HCT116 (cell line): ENCODE results near the gene ANKHD1. TPM values are rescaled to one million over a fixed set of nuclear protein-coding genes. Genes with fewer than 3 reads are reported as not detected.

ENCODE experiments used
- ATAC-seq: fragments of 200-7000 bp; cut with Tn5 transposase; 2 replicates; pipeline ENCODE4 v1.9.1; 2020; ENCODE audit warnings: mild to moderate bottlenecking, moderate library complexity
- BruUV-seq: library from RNA; stranded (reverse); fragments of 400-500 nt; replicated peaks from 2 replicates; lab custom pipeline; 2021; lab: Mats Ljungman, UMichigan
- CTCF ChIA-PET: fragments of 300-600 bp; sonication (Branson Sonifier 250); formaldehyde crosslinking; loops from one replicate; lab custom pipeline; 2021; ENCODE audit warnings: antibody characterized with exemption; lab: Charles Lee
- POLR2A ChIA-PET: fragments of 300-600, 350-600 bp; sonication (Branson Sonifier 250); formaldehyde crosslinking; loops from one replicate; lab custom pipeline; 2021; ENCODE audit warnings: antibody characterized with exemption; lab: Charles Lee
- RAD21 ChIA-PET, 2 experiments: fragments of 300-600 bp; sonication (Branson Sonifier 250); formaldehyde crosslinking; loops; one replicate each; lab custom pipeline; 2023; ENCODE audit warnings: low total read pairs in 2 of 2; ENCODE audit not compliant: uncharacterized antibody in 2 of 2, unreplicated experiment in 2 of 2, low non-redundant PET in 1 of 2; lab: Charles Lee
- DNase-seq: peaks from one replicate; pipeline ENCODE4 v3.0.0-alpha.2; 2010; ENCODE audit warnings: low read depth, low spot score
- H2AFZ ChIP-seq: fragments of 200-600 bp; shearing (Covaris generic), sonication (generic); 2 replicates; pipeline ENCODE4 v1.6.1; 2017; ENCODE audit warnings: low read depth, mixed run types, mixed read lengths, antibody characterized with exemption, low read length; ENCODE audit not compliant: poor library complexity, severe bottlenecking
- H3K27ac ChIP-seq: 2 replicates; pipeline ENCODE4 v1.5.1; 2012; ENCODE audit warnings: low read depth, low read length
- H3K27me3 ChIP-seq: fragments of 200-600 bp; sonication (generic); 2 replicates; pipeline ENCODE4 v1.6.1; 2016; ENCODE audit warnings: mixed run types, low read length, mixed read lengths; ENCODE audit not compliant: insufficient read depth
- H3K36me3 ChIP-seq, 2 experiments: fragments of 200-500 bp in 1 of 2; fragments of 200-600 bp in 1 of 2; sonication (Bioruptor generic) in 1 of 2; sonication (generic) in 1 of 2; 2 replicates each; pipeline versions ENCODE4 v1.5.1 to v1.6.1; 2014 to 2016; ENCODE audit warnings: low read length in 2 of 2, inconsistent platforms in 1 of 2, mixed read lengths in 1 of 2, mixed run types in 1 of 2; ENCODE audit not compliant: insufficient read depth in 2 of 2, control insufficient read depth in 1 of 2
- H3K4me1 ChIP-seq, 2 experiments: fragments of 200-600 bp in 1 of 2; sonication (generic) in 1 of 2; 2 replicates each; pipeline versions ENCODE4 v1.5.1 to v1.6.1; 2012 to 2017; ENCODE audit warnings: low read length in 2 of 2, inconsistent platforms in 1 of 2, mild to moderate bottlenecking in 1 of 2, mixed read lengths in 1 of 2, mixed run types in 1 of 2, moderate library complexity in 1 of 2; ENCODE audit not compliant: insufficient read depth in 2 of 2, control insufficient read depth in 1 of 2
- H3K4me2 ChIP-seq: fragments of 200-600 bp; sonication (generic); 2 replicates; pipeline ENCODE4 v1.6.1; 2017; ENCODE audit warnings: mixed run types, low read length, mixed read lengths
- H3K4me3 ChIP-seq, 2 experiments: fragments of 200-600 bp in 1 of 2; sonication (generic) in 1 of 2; replicated peaks in 1 of 2; 2 replicates each; pipeline ENCODE4 v1.5.1; 2011 to 2016; ENCODE audit warnings: low read length in 2 of 2, control low read depth in 1 of 2, low read depth in 1 of 2, mild to moderate bottlenecking in 1 of 2, mixed read lengths in 1 of 2, mixed run types in 1 of 2
- H3K79me2 ChIP-seq: fragments of 200-600 bp; sonication (generic); 2 replicates; pipeline ENCODE4 v1.6.1; 2017; ENCODE audit warnings: mild to moderate bottlenecking, mixed run types, low read length, moderate library complexity, mixed read lengths; ENCODE audit not compliant: insufficient read depth
- H3K9ac ChIP-seq: fragments of 200-600 bp; sonication (generic); 2 replicates; pipeline ENCODE4 v1.6.1; 2016; ENCODE audit warnings: low read length, mixed read lengths
- H3K9me2 ChIP-seq: fragments of 200-600 bp; sonication (generic), shearing (Covaris generic); 2 replicates; pipeline ENCODE4 v1.6.1; 2017; ENCODE audit warnings: mixed run types, mild to moderate bottlenecking, moderate library complexity; ENCODE audit not compliant: insufficient read depth
- H3K9me3 ChIP-seq, 2 experiments: fragments of 200-500 bp in 1 of 2; fragments of 200-600 bp in 1 of 2; sonication (Bioruptor generic) in 1 of 2; sonication (generic) in 1 of 2; 2 replicates each; pipeline ENCODE4 v1.6.1; 2014 to 2017; ENCODE audit warnings: low read length in 2 of 2, mixed read lengths in 2 of 2, inconsistent platforms in 1 of 2, low read depth in 1 of 2, mild to moderate bottlenecking in 1 of 2, mixed run types in 1 of 2, moderate library complexity in 1 of 2; ENCODE audit not compliant: control insufficient read depth in 1 of 2, insufficient read depth in 1 of 2
- H4K20me1 ChIP-seq: fragments of 200-600 bp; sonication (generic), shearing (Covaris generic); 2 replicates; pipeline ENCODE4 v1.6.1; 2017; ENCODE audit warnings: mixed run types, mild to moderate bottlenecking, moderate library complexity; ENCODE audit not compliant: insufficient read depth
- CBX3 ChIP-seq: IDR thresholded peaks from 2 replicates; pipeline ENCODE4 v1.6.1; 2012; ENCODE audit warnings: low read depth
- CEBPB ChIP-seq: IDR thresholded peaks from 2 replicates; pipeline ENCODE4 v1.6.1; 2012; ENCODE audit warnings: low read depth
- ELF1 ChIP-seq: IDR thresholded peaks from 2 replicates; pipeline ENCODE4 v1.6.1; 2012; ENCODE audit warnings: low read depth, borderline replicate concordance
- EZH2 ChIP-seq: fragments of 200-600 bp; sonication (generic); IDR thresholded peaks from 2 replicates; pipeline ENCODE4 v1.6.1; 2017; ENCODE audit warnings: antibody characterized with exemption, mixed run types
- EZH2phosphoT487 ChIP-seq: fragments of 200-600 bp; IDR thresholded peaks from 2 replicates; pipeline ENCODE4 v1.6.1; 2018; ENCODE audit warnings: antibody characterized with exemption, borderline replicate concordance
- POLR2AphosphoS5 ChIP-seq: IDR thresholded peaks from 2 replicates; pipeline ENCODE4 v1.6.1; 2011; ENCODE audit warnings: mild to moderate bottlenecking, low read depth, low read length, moderate library complexity
- RAD21 ChIP-seq: IDR thresholded peaks from 2 replicates; pipeline ENCODE4 v1.6.1; 2012; ENCODE audit warnings: low read depth, mild to moderate bottlenecking
- SIN3A ChIP-seq: IDR thresholded peaks from 2 replicates; pipeline ENCODE4 v1.6.1; 2012; ENCODE audit warnings: low read depth
- SP1 ChIP-seq: IDR thresholded peaks from 2 replicates; pipeline ENCODE4 v1.6.1; 2012; ENCODE audit warnings: low read depth
- SRF ChIP-seq: IDR thresholded peaks from 2 replicates; pipeline ENCODE4 v1.6.1; 2012; ENCODE audit warnings: low read depth
- TCF7L2 ChIP-seq: IDR thresholded peaks from 2 replicates; pipeline ENCODE4 v1.7.0; 2011; ENCODE audit warnings: borderline replicate concordance, inconsistent platforms; ENCODE audit not compliant: insufficient read depth, insufficient read length; ENCODE audit errors: extremely low read depth
- YY1 ChIP-seq: IDR thresholded peaks from 2 replicates; pipeline ENCODE4 v1.6.1; 2011; ENCODE audit warnings: low read length, low read depth, moderate library complexity, mild to moderate bottlenecking; ENCODE audit not compliant: insufficient replicate concordance; ENCODE audit errors: extremely low read depth
- ZNF274 ChIP-seq: fragments of 200-500 bp; sonication (Bioruptor generic); IDR thresholded peaks from 2 replicates; pipeline ENCODE4 v1.6.1; 2014; ENCODE audit warnings: mild to moderate bottlenecking, low read depth, low read length, inconsistent platforms
- intact Hi-C: fragments of 100-400 bp; cut with micrococcal nuclease; formaldehyde crosslinking; loops from 2 replicates; pipeline ENCODE4 v1.10.0; 2022
- total RNA-seq: library from RNA; stranded (reverse); gene quantifications from one replicate; pipeline ENCODE4 v1.2.1, GENCODE V29; 2021; ENCODE audit not compliant: unreplicated experiment
- TF ChIP-seq, protein P1 (sequence below): IDR thresholded peaks from 2 replicates; pipeline ENCODE4 v1.6.1; 2012; ENCODE audit warnings: low read depth
- TF ChIP-seq, protein P2 (sequence below): IDR thresholded peaks from 2 replicates; pipeline ENCODE4 v1.6.1; 2012
- TF ChIP-seq, protein P3 (sequence below), 3 experiments: fragments of 200-600 bp in 1 of 3; sonication (generic) in 1 of 3; IDR thresholded peaks in 2 of 3; conservative IDR thresholded peaks in 1 of 3; 2 replicates each; pipeline ENCODE4 v1.5.1; 2012 to 2017; ENCODE audit warnings: low read depth in 2 of 3, low read length in 2 of 3, antibody characterized with exemption in 1 of 3, borderline replicate concordance in 1 of 3, control low read depth in 1 of 3, mild to moderate bottlenecking in 1 of 3, mixed read lengths in 1 of 3, mixed run types in 1 of 3, moderate library complexity in 1 of 3; ENCODE audit not compliant: insufficient read depth in 1 of 3
- TF ChIP-seq, protein P4 (sequence below): IDR thresholded peaks from 2 replicates; pipeline ENCODE4 v1.6.1; 2011; ENCODE audit warnings: mild to moderate bottlenecking, low read length, moderate library complexity; ENCODE audit not compliant: insufficient replicate concordance; ENCODE audit errors: extremely low read depth
- TF ChIP-seq, protein P5 (sequence below): IDR thresholded peaks from 2 replicates; pipeline ENCODE4 v1.6.1; 2012

Gene ANKHD1
- total RNA-seq, 1 experiment from 2014 or later, result 80.8 TPM

DNA sequence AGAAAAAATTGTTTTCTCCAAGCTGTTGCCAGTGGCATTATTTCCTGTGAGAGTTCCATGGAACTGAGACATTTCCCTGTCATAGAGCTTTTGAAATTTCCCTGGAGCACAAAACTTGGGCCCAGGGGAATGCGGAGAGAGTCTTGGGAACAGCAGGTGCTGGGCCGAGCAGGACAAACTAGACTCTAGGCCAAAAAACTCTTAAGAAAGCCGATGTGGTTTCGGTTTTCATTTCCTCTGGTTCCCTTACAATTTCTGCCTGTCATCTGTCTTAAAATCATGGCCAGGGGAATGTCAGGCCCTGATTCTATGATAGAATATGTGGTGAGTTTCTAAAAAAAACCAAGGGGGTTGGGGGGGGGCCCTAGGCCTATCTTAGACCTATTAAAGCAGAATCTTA, 167.6 kb downstream of the ANKHD1 start:
- CTCF ChIA-PET, result no interaction called here
- Histone ChIP-seq H3K27me3 (no peaks in the 10 kb centered on the region), H3K4me1 (peaks cover 7 to 8% of the 10 kb centered on the region in 2 experiments; a peak in 3 of 4 replicates), H3K4me2 (no peak overlapping the region), H3K27ac (no peak overlapping the region), H2AFZ (no peak overlapping the region), H3K79me2 (peaks cover 27% of the 10 kb centered on the region), H4K20me1 (no peaks in the 10 kb centered on the region), H3K9me2 (no peaks in the 10 kb centered on the region), H3K36me3 (peaks cover 0 to 15% of the 10 kb centered on the region in 2 experiments; a peak in 3 of 4 replicates)
- intact Hi-C loops, result no loop called here
- DNase-seq, result no peak
- no TSS peak for BruUV-seq
- POLR2A ChIA-PET, result no interaction called here
- RAD21 ChIA-PET, result no interaction called here
- ATAC-seq, result no peak
- TF ChIP-seq EZH2 (no peak), SIN3A (no peak), RAD21 (no peak), ZNF274 (no peak), SRF (no peak), CBX3 (no peak), TCF7L2 (no peak), POLR2AphosphoS5 (no peak), EZH2phosphoT487 (no peak), YY1 (no peak), SP1 (no peak), CEBPB (no peak), ELF1 (no peak)
- TF ChIP-seq, protein P1, sequence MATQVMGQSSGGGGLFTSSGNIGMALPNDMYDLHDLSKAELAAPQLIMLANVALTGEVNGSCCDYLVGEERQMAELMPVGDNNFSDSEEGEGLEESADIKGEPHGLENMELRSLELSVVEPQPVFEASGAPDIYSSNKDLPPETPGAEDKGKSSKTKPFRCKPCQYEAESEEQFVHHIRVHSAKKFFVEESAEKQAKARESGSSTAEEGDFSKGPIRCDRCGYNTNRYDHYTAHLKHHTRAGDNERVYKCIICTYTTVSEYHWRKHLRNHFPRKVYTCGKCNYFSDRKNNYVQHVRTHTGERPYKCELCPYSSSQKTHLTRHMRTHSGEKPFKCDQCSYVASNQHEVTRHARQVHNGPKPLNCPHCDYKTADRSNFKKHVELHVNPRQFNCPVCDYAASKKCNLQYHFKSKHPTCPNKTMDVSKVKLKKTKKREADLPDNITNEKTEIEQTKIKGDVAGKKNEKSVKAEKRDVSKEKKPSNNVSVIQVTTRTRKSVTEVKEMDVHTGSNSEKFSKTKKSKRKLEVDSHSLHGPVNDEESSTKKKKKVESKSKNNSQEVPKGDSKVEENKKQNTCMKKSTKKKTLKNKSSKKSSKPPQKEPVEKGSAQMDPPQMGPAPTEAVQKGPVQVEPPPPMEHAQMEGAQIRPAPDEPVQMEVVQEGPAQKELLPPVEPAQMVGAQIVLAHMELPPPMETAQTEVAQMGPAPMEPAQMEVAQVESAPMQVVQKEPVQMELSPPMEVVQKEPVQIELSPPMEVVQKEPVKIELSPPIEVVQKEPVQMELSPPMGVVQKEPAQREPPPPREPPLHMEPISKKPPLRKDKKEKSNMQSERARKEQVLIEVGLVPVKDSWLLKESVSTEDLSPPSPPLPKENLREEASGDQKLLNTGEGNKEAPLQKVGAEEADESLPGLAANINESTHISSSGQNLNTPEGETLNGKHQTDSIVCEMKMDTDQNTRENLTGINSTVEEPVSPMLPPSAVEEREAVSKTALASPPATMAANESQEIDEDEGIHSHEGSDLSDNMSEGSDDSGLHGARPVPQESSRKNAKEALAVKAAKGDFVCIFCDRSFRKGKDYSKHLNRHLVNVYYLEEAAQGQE, result no peak
- TF ChIP-seq, protein P2, sequence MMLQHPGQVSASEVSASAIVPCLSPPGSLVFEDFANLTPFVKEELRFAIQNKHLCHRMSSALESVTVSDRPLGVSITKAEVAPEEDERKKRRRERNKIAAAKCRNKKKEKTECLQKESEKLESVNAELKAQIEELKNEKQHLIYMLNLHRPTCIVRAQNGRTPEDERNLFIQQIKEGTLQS, result no peak
- TF ChIP-seq, protein P3, sequence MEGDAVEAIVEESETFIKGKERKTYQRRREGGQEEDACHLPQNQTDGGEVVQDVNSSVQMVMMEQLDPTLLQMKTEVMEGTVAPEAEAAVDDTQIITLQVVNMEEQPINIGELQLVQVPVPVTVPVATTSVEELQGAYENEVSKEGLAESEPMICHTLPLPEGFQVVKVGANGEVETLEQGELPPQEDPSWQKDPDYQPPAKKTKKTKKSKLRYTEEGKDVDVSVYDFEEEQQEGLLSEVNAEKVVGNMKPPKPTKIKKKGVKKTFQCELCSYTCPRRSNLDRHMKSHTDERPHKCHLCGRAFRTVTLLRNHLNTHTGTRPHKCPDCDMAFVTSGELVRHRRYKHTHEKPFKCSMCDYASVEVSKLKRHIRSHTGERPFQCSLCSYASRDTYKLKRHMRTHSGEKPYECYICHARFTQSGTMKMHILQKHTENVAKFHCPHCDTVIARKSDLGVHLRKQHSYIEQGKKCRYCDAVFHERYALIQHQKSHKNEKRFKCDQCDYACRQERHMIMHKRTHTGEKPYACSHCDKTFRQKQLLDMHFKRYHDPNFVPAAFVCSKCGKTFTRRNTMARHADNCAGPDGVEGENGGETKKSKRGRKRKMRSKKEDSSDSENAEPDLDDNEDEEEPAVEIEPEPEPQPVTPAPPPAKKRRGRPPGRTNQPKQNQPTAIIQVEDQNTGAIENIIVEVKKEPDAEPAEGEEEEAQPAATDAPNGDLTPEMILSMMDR (IDR thresholded peaks at IDR 0.05 in 2 of 3, conservative IDR thresholded peaks at IDR 0.05 in 1 of 3; ENCODE audit: borderline replicate concordance in 1 of 3, insufficient read depth in 1 of 3, low read depth in 2 of 3, low read length in 2 of 3), result no peak
- TF ChIP-seq, protein P4, sequence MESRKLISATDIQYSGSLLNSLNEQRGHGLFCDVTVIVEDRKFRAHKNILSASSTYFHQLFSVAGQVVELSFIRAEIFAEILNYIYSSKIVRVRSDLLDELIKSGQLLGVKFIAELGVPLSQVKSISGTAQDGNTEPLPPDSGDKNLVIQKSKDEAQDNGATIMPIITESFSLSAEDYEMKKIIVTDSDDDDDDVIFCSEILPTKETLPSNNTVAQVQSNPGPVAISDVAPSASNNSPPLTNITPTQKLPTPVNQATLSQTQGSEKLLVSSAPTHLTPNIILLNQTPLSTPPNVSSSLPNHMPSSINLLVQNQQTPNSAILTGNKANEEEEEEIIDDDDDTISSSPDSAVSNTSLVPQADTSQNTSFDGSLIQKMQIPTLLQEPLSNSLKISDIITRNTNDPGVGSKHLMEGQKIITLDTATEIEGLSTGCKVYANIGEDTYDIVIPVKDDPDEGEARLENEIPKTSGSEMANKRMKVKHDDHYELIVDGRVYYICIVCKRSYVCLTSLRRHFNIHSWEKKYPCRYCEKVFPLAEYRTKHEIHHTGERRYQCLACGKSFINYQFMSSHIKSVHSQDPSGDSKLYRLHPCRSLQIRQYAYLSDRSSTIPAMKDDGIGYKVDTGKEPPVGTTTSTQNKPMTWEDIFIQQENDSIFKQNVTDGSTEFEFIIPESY, result no peak
- TF ChIP-seq, protein P5, sequence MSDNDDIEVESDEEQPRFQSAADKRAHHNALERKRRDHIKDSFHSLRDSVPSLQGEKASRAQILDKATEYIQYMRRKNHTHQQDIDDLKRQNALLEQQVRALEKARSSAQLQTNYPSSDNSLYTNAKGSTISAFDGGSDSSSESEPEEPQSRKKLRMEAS, result no peak
- TF ChIP-seq, all 23 proteins: peak for 0
- no peak overlapping the region for H3K9ac ChIP-seq
- no peak overlapping the region for H3K4me3 ChIP-seq
- H3K9me3 ChIP-seq, result no peaks in the 10 kb centered on the region
